GM10266 (cell line): Measurements from ENCODE around the gene ADGRL1.

Source experiments
- DNase-seq: peaks from one replicate; pipeline ENCODE4 v3.0.0; 2012; ENCODE audit errors: extremely low spot score
- TF ChIP-seq, protein P1 (sequence below): IDR thresholded peaks from 2 replicates; pipeline ENCODE4 v1.5.1; 2012; ENCODE audit warnings: mild to moderate bottlenecking, low read depth; ENCODE audit not compliant: control insufficient read depth, insufficient read depth; ENCODE audit errors: missing control alignments

The ADGRL1 gene

DNA sequence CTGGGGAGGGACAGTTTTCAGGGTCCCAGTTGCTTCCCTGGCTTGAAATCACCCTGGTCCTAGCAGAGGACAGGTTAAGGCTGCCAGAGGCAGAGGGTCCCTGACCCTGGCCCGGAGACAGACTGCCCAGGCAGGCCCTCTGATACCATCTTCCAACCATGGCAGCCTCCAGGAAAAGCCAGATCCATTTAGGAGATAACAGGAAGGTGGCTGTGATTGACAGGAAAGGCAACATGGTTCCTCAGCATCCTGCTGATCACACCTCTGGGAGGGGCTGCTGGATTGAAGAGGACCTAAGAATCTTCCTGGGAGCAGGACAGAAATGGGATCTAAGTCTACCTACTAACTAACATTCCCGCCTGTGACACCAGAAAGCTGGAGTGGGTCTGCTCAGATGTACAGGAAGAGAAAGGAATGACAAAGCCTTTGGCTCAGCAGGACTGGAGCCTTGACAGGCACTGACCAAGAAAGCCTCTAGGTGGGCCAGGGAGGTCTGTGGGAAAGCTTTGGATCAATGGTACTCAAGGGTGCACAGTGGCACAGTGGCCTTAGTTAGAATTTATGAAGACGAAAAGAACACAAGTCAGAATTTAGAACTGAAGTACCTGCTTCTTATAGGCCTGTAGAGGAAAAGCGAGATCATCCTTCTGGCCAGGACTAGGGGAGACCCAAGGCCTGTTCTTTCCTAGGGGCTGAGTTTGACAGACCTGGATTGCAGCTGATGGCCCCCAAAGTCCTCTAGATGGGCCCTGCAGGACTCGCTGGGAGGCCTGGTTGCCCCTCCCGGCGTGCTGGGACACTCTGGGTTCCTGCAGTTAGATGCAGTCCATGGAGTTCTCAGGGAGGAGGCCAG lies 86.1 kb downstream of the ADGRL1 start:
- TF ChIP-seq, protein P1, sequence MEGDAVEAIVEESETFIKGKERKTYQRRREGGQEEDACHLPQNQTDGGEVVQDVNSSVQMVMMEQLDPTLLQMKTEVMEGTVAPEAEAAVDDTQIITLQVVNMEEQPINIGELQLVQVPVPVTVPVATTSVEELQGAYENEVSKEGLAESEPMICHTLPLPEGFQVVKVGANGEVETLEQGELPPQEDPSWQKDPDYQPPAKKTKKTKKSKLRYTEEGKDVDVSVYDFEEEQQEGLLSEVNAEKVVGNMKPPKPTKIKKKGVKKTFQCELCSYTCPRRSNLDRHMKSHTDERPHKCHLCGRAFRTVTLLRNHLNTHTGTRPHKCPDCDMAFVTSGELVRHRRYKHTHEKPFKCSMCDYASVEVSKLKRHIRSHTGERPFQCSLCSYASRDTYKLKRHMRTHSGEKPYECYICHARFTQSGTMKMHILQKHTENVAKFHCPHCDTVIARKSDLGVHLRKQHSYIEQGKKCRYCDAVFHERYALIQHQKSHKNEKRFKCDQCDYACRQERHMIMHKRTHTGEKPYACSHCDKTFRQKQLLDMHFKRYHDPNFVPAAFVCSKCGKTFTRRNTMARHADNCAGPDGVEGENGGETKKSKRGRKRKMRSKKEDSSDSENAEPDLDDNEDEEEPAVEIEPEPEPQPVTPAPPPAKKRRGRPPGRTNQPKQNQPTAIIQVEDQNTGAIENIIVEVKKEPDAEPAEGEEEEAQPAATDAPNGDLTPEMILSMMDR: no peak
- peak; percentile 3 for DNase-seq

GRCh38 chr19:14119146-14119545 lies 86.8 kb downstream of the ADGRL1 start:
- TF ChIP-seq, protein P1: no peak
- DNase-seq: no peak

DNA sequence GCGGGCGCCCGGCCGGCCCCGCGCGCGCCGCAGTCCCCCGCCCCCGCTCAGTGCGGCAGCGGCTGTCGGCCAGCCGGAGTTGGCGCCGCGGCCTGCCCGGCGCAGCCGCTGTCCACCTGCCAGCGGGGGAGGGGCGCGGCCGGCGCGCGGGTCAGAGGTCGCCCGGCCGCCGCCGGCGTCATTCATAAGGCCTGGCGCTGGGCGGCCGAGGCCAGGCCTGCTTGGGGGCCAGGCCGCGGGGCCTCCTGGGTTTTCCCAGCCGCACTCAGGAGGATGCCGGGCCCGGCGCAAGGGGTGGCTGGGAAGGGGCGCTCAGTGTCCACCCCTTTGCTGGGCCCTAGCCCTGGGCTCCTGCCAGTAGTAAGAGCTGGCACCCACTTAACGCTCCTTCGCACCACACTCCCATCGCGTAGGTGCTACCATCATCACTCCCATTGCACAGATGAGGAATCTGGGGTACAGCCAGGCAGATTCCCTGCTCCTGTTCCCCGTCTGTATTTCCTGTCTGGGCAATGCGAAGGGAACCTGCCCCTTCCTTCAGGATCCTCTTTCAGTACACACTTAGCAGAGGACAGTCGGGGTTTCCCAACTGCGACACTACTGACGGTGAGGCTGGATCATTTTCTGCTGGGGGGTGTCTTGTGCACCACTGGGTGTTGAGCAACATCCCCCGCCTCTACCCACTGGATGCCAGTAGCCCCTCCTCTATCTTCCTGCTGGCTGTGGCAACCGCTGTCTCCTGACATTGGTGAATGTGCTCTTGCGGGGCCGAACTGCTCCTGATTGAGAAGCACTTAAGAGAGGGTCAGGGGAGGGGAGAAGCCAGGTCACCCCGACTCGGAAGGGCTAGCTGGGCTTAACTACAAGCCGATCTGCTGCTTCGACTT lies 87.6 kb downstream of the ADGRL1 start:
- TF ChIP-seq, protein P1: no peak
- peak; percentile 27 for DNase-seq

DNA sequence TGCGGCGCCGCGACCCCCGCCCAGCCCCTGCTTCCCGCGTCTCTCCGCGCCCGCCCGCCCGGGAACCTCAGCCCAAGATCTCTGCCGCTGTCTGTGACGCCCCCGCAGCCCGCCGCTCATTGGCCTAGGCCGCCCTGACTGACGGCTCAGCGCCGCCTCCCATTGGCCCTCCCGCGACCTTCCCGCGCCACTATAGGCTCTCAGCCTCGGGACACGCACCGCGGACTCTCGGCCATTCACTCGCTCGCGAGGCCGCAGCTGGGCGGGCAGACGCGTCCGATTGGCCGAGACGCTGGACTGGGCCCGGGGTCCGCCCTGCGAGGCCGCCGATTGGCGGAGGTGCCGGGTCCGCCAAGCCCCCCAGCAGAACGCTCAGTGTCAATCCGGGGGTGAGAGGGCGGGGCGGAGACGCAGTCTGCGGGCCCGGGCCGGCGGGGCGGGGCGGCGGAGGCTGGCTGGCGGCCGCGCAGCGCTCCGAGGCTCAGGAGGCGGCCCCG lies 88.3 kb downstream of the ADGRL1 start, which contains the start of gene PRKACA:
PRKACA (minus strand) TSS at position 95 of the 497 bp plus-strand sequence. CDS start 215 bp downstream, outside the sequence.
- TF ChIP-seq, protein P1: no peak
- DNase-seq: peak; percentile 100

GRCh38 chr19:14116918-14117578 lies 88.9 kb downstream of the ADGRL1 start:
- TF ChIP-seq, protein P1: no peak
- peak; percentile 33 for DNase-seq

DNA sequence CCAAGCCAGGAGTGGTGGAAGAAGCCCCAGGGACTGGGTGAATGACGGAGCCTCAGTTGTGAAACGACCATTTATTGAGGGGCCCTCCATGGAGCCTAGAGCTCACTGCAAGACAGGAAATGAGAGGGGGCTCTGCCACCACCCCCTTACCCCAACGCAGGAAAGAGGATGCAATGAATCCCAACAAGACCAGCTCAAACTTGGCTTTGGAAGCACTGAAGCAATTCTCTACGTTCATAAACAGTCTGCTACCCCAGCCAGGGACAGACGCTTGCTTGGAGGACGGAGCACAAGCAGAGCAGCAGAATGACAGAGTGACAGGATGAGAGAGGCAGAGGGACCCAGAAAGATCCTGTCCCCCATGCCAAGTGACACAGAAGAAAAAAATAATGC lies 89.4 kb downstream of the ADGRL1 start:
- TF ChIP-seq, protein P1: no peak
- DNase-seq: peak; percentile 27
